Measurements from ENCODE around the gene GAS2L3.
A peak's percentile ranks its signal among the peaks of the same experiment; 100 is the strongest.
"Not testable (repeated sequence)": the region's sequence is repeated elsewhere in the genome, so short reads cannot be mapped to it uniquely, and the experiment has no call there.

GAS2L3 gene

GRCh38 chr12:100573292-100574186, at the start of gene GAS2L3:
GAS2L3 (plus strand) TSS chr12:100573684; CDS start chr12:100594905, 21,221 bp downstream.
- peak; percentile 97 to 99 (median 98) for DNase-seq

- DNase-seq: no peak
Observed at GRCh38 chr12:100528034-100528433, 45.5 kb upstream of the GAS2L3 start.

GRCh38 chr12:100528471-100529127, 44.9 kb upstream of the GAS2L3 start:
- DNase-seq: no peak

- DNase-seq: no peak
Observed at GRCh38 chr12:100529756-100530350, 43.6 kb upstream of the GAS2L3 start.

- DNase-seq: no peak
Observed at GRCh38 chr12:100533376-100533775, 40.1 kb upstream of the GAS2L3 start.

- no peak for DNase-seq
Observed at GRCh38 chr12:100534625-100535227, 38.8 kb upstream of the GAS2L3 start.

GRCh38 chr12:100539202-100539601, 34.3 kb upstream of the GAS2L3 start:
- DNase-seq: peak; percentile 25 to 68 (median 54)

GRCh38 chr12:100544165-100544564, 29.3 kb upstream of the GAS2L3 start:
- DNase-seq: no peak

GRCh38 chr12:100545092-100545491, 28.4 kb upstream of the GAS2L3 start:
- DNase-seq: peak in 2 of 3 donors; percentile 15 to 22

- no peak for DNase-seq
Observed at GRCh38 chr12:100553936-100554335, 19.5 kb upstream of the GAS2L3 start.

GRCh38 chr12:100554608-100555077, 18.8 kb upstream of the GAS2L3 start:
- DNase-seq: peak; percentile 80 to 87 (median 84)

- DNase-seq: peak in 2 of 3 donors; percentile 32 to 38
Observed at GRCh38 chr12:100555722-100556121, 17.8 kb upstream of the GAS2L3 start.

- no peak for DNase-seq
Observed at GRCh38 chr12:100557357-100557756, 16.1 kb upstream of the GAS2L3 start.

- DNase-seq: not testable (repeated sequence)
Observed at GRCh38 chr12:100559261-100559660, 14.2 kb upstream of the GAS2L3 start.

GRCh38 chr12:100564090-100564489, 9.4 kb upstream of the GAS2L3 start:
- DNase-seq: no peak

- DNase-seq: no peak
Observed at GRCh38 chr12:100564905-100565467, 8.5 kb upstream of the GAS2L3 start.

GRCh38 chr12:100565987-100566545, 7.4 kb upstream of the GAS2L3 start:
- peak in 1 of 3 donors; percentile 29 for DNase-seq

- DNase-seq: peak; percentile 88 to 95 (median 94)
Observed at GRCh38 chr12:100566887-100567637, 6.4 kb upstream of the GAS2L3 start.

- DNase-seq: peak in 2 of 3 donors; percentile 32 to 46
Observed at GRCh38 chr12:100567945-100568344, 5.5 kb upstream of the GAS2L3 start.

- no peak for DNase-seq
Observed at GRCh38 chr12:100572184-100572583, 1.3 kb upstream of the GAS2L3 start.
